ENCODE results near the gene ME3. TPM values are rescaled to one million over a fixed set of nuclear protein-coding genes. Genes with fewer than 3 reads are reported as not detected.
"Not testable (repeated sequence)": the region's sequence is repeated elsewhere in the genome, so short reads cannot be mapped to it uniquely, and the experiment has no call there.

The ME3 gene
- total RNA-seq, 2 donors from 2014 or later, result 19.7 to 24.2 TPM

DNA sequence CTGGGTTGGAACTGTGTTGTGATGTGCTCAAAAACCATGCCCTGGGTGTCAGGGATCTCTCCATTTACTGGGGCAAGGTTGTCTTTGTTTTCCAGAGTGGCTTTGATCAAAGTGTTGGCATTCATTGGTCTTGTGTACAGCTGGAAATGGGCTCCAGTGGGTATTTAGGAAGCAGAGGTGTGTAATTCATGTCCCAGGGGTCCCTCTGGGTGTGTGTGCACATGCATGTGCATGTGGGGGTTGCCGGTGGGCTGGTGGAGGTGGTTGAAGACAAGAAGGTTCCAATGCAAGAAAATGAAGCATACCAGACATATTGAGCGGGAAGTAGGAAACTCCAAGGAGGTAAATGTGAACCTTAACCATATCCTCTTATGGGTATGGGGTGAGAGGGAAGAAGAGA lies 121.7 kb downstream of the ME3 start:
- intact Hi-C loops (cut with DNase I), result no loop called here
- no peak for DNase-seq
- ATAC-seq, result no peak

DNA sequence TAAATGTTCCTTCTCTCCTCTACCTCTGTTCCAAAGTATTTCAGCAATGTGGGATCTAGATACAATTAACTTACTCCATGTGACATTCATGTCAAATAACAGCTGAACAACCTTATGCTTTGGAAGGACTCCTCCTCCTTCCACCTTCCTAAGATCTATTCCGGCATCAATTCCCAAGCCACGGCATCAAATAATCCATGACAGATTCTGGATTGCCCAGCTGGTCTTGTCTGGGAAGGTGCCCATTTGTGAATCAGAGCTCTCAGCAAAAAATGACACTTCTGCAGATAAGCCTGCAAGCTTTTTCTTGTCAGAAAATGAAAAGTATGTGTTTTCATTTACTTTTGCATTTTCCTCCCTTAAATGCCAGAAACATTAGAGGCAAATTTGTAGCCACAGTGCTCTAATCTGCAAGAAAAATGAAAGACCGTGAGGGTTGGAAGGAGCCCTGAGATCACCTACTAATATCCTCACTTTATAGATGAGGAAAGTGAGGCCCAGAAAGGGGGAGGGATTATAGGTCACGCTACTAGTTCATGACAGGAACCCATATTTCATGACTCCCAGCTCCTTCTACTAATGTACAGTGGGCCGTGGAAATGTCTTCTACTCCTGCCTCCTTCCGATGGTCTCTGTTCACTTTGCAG lies 124.0 kb downstream of the ME3 start:
- ATAC-seq (peak; percentile 34 to 79), DNase-seq (no peak)
- intact Hi-C loops (cut with DNase I), result no loop called here

DNA sequence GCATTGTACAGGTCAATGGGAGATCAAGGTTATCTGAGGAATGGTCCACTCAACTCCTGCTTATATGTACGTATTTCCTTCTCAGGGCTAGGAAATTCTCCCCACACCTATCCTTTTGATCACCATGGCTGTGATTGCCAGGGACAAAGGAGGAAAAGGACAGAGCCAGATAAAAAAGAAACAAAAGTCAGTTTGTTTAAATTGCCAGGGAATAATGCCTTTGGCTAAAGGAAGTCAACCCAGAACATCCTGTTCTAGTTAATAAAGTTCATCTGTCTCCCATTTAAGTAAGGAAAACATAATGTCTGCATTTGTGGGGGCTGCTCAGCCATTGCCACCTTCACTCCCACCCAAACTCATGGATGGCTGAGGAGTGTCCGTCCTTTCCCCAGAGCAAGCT lies 124.7 kb downstream of the ME3 start:
- ATAC-seq, result peak; percentile 38 to 42
- intact Hi-C loops (cut with DNase I), result no loop called here
- no peak for DNase-seq

DNA sequence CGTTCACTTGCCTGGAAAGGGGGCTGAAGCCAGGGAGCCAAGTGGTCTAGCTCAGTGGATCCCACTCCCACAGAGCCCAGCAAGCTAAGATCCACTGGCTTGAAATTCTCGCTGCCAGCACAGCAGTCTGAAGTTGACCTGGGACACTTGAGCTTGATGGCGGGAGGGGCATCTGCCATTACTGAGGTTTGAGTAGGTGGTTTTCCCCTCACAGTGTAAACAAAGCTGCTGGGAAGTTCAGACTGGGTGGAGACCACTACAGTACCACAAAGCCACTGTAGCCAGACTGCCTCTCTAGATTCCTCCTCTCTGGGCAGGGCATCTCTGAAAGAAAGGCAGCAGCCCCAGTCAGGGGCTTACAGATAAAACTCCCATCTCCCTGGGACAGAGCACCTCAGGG lies 131.1 kb downstream of the ME3 start:
- intact Hi-C loops (cut with DNase I); DNase-seq; ATAC-seq: not testable (repeated sequence)

DNA sequence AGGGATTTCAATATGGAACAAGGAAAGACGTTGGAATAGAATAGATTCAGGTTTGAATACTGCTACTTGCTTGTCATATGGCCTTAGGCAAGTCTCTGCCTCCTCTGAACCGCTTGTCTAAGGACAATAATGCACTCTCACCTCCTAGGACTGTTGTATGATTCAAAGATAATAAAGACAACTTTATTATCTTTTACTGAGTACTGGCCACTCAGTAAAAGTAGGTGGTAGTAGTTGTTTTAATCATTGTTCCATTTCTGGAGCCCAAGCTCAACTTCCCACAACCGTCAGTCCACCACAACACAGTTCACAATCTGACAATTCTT lies 134.2 kb downstream of the ME3 start:
- DNase-seq (no peak), ATAC-seq (no peak)
- intact Hi-C loops (cut with DNase I), result no loop called here

DNA sequence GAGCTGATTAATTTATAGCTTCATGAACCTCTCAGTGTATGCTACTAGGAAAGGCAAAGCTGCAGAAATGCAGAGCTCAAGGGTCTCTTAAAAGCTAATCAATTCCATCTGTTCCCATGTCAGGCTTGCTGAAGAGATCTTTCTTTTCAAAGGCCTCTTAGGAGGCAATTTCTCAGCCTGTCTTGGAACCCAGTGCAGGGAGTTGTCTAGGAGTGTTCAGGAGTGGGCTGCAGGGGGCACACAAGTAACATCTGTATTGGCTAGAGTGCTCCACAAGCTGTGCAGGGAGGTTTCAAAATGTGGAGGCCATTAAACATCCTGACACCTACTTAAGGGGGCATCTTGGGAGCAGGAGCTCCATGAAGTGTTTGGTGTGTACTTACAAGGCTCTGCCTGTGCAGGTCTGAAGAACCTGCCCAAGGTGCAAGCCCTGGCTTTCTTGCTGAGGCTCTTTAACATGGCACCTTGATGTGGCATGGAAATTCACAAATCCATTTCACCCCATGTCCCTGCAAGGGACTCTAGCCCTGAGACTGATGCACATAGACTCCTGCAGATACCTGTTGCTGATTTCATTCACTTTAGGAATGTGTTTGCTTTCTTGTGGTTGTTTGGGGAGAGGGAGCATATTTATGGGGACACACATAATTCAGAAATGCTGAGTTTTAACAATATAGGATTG lies 134.7 kb downstream of the ME3 start:
- no peak for ATAC-seq
- intact Hi-C loops (cut with DNase I), result no loop called here
- no peak for DNase-seq

GRCh38 chr11:86535773-86536172 lies 136.6 kb downstream of the ME3 start:
- intact Hi-C loops (cut with DNase I), result no loop called here
- DNase-seq (no peak), ATAC-seq (no peak)

- intact Hi-C loops (cut with DNase I), result no loop called here
- peak in 1 of 2 donors; percentile 77 for ATAC-seq
Measured at GRCh38 chr11:86524620-86525352, 147.6 kb downstream of the ME3 start.

DNA sequence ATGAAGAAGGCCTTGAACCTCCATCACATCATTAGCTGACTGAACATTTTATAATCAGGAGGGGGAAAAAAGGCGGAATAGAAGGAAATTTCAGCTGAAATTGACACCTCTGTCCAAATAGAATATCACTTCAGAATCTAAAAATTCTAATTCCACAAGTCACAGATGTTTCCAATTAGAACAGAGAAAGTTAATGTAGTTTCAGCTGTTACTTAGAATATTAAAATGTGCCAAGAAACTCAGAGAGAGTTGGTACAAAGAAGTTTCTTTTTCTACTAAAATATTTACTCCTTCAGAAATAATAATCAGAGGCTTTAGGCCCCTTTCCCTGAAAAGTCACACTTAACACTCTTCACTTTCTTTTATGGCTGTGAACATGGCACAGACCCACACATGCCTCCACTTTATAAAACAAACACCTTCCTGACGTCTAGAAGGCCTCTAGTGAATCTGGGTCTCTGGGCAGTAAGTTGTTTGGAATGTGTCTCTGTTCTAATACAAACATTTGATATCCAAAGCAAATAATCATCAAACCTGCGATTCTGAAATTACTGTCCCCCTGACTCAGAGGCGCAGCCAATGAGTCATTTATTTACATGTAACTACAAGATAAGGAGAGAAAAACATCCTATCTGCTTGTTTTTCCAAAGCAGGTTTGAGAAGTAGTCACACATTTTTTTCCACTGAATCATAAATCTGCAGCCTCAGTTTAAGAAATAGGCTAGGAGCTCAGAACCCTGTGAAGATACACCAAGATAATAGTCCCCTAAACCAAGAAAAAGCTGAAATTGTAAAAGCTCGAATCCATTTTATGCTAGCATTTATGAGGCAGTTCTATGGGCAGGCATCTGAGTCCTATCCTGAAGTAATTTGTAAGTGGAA lies 148.4 kb downstream of the ME3 start:
- intact Hi-C loops (cut with DNase I), result no loop called here
- ATAC-seq, result peak; percentile 41 to 89
- no peak for DNase-seq

More at GRCh38 chr11:86524620-86525352, 147.6 kb downstream of the ME3 start:
- no peak for DNase-seq

- DNase-seq; ATAC-seq; intact Hi-C loops (cut with DNase I): not testable (repeated sequence)
Measured at GRCh38 chr11:86522512-86522911, 149.9 kb downstream of the ME3 start.

- peak; percentile 40 to 55 for ATAC-seq
- DNase-seq, result no peak
- intact Hi-C loops (cut with DNase I), result no loop called here
Measured at GRCh38 chr11:86519064-86519911, 153.1 kb downstream of the ME3 start.

DNA sequence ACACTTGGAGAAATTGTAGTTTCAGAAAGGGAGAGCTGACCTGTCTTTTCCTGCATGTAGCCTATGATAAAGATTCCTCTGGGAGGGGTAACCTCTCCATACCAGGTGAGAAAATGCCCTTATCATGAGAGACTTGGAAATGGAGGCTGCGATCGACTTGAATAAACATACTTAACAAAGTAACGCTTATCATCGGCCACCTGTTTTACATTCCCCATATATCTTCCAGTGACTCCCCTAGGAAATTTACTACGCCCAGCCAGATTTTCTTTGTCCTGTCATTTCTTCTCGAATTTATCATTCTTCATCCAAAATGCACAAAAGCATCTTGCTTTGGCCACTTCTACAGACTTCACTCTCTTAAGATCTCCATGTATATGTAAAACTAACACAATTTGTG lies 154.2 kb downstream of the ME3 start:
- DNase-seq (no peak), ATAC-seq (no peak)
- intact Hi-C loops (cut with DNase I), result no loop called here

DNA sequence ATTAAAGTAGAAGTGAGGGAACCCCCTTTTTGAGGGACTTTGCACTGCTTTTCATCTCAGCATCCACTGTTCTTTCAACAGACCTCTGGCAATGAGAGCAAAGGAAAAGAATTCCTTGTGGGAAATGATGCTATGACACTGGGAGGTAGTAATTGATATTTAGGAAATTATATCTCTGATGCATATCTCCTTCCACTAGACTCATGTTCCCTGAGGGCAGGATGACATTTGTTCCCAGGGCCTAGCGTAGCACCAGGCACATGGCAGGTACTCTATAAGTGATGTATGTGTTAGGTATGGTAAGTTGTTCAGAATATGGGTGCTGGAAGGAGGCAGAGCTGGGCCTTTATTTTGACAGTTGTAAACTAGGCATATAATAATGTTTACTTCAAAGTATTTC lies 154.9 kb downstream of the ME3 start:
- intact Hi-C loops (cut with DNase I), result no loop called here
- DNase-seq, result no peak
- ATAC-seq, result no peak

DNA sequence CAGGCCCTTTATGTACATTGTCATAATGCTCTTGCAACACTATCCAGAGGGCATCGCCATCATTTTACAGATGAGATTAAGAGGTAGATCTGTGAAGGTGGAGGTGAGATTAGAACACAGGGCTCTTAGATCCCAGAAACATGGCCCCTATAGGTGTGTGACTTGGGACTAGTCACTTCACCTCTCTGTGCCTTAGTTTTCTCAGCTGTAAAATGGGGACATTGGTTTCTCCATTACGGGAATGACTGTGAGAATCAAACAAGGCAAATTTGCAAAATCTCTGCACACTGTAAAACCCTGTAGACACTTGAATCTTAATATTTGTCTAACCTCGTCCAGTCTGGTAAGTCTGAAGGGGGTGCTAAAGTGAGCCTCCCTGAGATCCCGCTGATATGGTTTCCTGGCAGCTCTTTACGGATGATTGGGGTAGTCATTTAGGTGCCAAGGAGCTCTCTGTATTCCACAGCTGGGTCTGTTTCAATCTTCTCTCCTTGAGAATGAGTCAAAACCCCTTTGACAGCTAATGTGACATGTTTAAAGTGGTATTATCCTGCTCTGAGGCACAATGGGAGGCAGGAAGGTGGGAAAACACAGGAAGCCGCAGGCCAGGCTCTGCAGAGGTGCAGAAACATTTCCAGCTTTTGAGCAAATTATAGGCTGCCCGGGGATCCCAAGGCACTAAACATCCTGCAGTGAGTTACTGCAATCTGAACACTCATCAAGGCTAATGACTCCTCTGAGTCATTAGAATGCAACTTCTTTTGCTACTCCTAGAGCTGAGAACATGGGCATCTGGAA lies 156.9 kb downstream of the ME3 start:
- no peak for DNase-seq
- ATAC-seq, result peak in 1 of 2 donors; percentile 62
- intact Hi-C loops (cut with DNase I), result no loop called here

DNA sequence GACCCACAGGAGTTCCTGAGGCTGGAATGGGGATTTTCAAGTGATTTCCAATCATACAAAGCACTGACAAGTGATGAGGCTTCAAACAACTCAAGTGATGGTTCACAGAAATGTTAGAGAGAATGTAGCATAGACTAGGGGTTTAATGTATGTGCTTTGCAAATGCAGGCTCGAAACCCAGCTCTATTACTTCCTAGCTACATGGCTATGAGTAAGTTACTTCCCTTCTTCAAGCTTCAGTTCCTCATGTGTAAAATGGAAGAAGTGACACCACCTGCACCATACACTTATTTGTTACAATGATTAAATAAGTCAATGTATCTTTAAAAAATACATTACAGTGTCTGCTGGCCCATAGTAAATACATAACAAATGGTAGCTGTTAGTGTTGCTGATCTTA lies 158.0 kb downstream of the ME3 start:
- intact Hi-C loops (cut with DNase I), result no loop called here
- ATAC-seq (no peak), DNase-seq (no peak)

DNA sequence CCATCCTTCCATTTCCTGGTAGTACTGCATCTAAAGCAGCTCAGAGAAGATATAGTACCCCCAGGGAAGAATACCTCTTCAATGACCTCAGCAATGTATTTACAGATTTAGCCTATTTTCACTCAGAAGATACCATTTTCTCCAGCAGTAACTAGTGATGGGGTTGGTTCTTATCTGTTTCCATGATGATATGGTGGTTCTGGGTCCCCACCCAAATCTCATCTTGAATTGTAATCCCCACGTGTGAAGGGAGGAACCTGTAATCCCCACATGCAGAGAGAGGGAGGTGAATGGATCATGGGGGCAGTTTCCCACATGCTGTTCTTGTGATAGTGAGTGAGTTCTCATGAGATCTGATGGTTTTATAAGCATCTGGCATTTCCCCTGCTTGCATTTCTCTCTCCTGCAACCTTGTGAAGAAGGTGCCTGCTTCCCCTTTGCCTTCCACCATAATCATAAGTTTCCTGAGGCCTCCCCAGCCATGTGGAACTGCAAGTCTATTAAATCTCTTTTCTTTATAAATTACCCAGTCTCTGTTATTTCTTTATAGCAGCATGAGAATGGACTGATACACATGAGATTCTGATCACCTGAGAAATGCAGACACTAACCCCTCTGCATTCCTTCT lies 158.6 kb downstream of the ME3 start:
- intact Hi-C loops (cut with DNase I), result no loop called here
- ATAC-seq (no peak), DNase-seq (no peak)

DNA sequence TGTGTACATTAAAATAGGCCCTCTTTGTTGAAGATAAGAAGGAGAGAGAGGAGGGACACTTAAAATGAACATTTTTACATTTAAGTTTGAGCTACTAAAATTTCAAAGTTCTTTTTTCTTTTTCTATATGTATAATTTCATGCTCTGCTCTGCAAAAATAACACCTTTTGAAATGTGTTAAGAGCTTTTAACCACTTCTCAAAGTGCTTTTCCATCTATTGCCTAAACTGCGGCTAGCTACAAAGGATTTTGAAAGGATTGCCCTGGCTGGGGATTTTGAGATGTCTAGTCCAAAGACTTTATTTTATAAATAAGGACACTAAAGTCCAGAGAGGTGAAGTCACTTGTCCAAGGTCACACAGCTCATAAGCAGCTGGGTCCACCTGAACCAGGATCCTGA lies 159.3 kb downstream of the ME3 start:
- no peak for DNase-seq
- no peak for ATAC-seq
- intact Hi-C loops (cut with DNase I), result no loop called here
